Mesodermal cell (in vitro differentiated cells): ENCODE measurements around the gene HIPK4.

Experiments used
- H3K27ac ChIP-seq: 2 replicates; pipeline ENCODE4 v1.7.0; 2013; ENCODE audit warnings: mild to moderate bottlenecking, low read depth, low read length, moderate library complexity; ENCODE audit not compliant: severe bottlenecking
- H3K36me3 ChIP-seq: 2 replicates; pipeline ENCODE4 v1.7.1; 2013; ENCODE audit warnings: mild to moderate bottlenecking, low read length, moderate library complexity; ENCODE audit not compliant: control insufficient read depth, insufficient read depth
- H3K4me1 ChIP-seq: one replicate; pipeline ENCODE4 v1.7.1; 2013; ENCODE audit warnings: mild to moderate bottlenecking, low read length; ENCODE audit not compliant: insufficient read depth, control insufficient read depth, poor library complexity, severe bottlenecking
- H3K4me3 ChIP-seq: 2 replicates; pipeline ENCODE4 v1.7.0; 2013; ENCODE audit warnings: low read length, control low read depth, mild to moderate bottlenecking; ENCODE audit not compliant: insufficient read depth, poor library complexity, severe bottlenecking; ENCODE audit errors: extremely low read depth
- H3K9me3 ChIP-seq: 2 replicates; pipeline ENCODE4 v1.7.1; 2013; ENCODE audit warnings: mild to moderate bottlenecking, low read length, moderate library complexity; ENCODE audit not compliant: control insufficient read depth
- WGBS, 2 experiments: methylation state at CpG; one replicate each; pipeline ENCODE4 v1.1.5; 2013; ENCODE audit warnings: missing lambda C conversion rate in 2 of 2; ENCODE audit not compliant: insufficient coverage in 2 of 2; 5-methylcytosine and 5-hydroxymethylcytosine counted together

Gene HIPK4

GRCh38 chr19:40388481-40388880 is 1.5 kb downstream of the HIPK4 start:
- 78 to 100% methylated on average over 3 of the region's 3 CpGs for WGBS, 2 experiments
- no peak overlapping the region for H3K27ac ChIP-seq
- no peaks in the 10 kb centered on the region for H3K36me3 ChIP-seq
- no peak overlapping the region for H3K4me3 ChIP-seq
- H3K4me1 ChIP-seq, result no peaks in the 10 kb centered on the region
- no peaks in the 10 kb centered on the region for H3K9me3 ChIP-seq

GRCh38 chr19:40387155-40387554 is 2.8 kb downstream of the HIPK4 start:
- WGBS, 2 experiments, result 89 to 93% methylated on average over 10 of the region's 10 CpGs
- no peak overlapping the region for H3K27ac ChIP-seq
- H3K4me1 ChIP-seq, result no peaks in the 10 kb centered on the region
- no peaks in the 10 kb centered on the region for H3K9me3 ChIP-seq
- no peaks in the 10 kb centered on the region for H3K36me3 ChIP-seq
- H3K4me3 ChIP-seq, result no peak overlapping the region

GRCh38 chr19:40383668-40384248 is 6.2 kb downstream of the HIPK4 start:
- H3K36me3 ChIP-seq, result peaks cover 8% of the 10 kb centered on the region
- no peaks in the 10 kb centered on the region for H3K4me1 ChIP-seq
- no peaks in the 10 kb centered on the region for H3K9me3 ChIP-seq
- no peak overlapping the region for H3K4me3 ChIP-seq
- no peak overlapping the region for H3K27ac ChIP-seq
- WGBS, 2 experiments, result 93 to 96% methylated on average over 28 of the region's 28 CpGs

GRCh38 chr19:40381321-40381720 is 8.7 kb downstream of the HIPK4 start:
- H3K9me3 ChIP-seq, result no peaks in the 10 kb centered on the region
- H3K4me1 ChIP-seq, result no peaks in the 10 kb centered on the region
- 80 to 88% methylated on average over 2 to 3 of the region's 3 CpGs for WGBS, 2 experiments
- H3K4me3 ChIP-seq, result no peak overlapping the region
- H3K27ac ChIP-seq, result no peak overlapping the region
- H3K36me3 ChIP-seq, result peaks cover 22% of the 10 kb centered on the region

- Histone ChIP-seq H3K4me1 (no peaks in the 10 kb centered on the region), H3K36me3 (peaks cover 24% of the 10 kb centered on the region), H3K4me3 (no peak overlapping the region), H3K27ac (no peak overlapping the region), H3K9me3 (no peaks in the 10 kb centered on the region)
- WGBS, 2 experiments, result 95% methylated on average over 33 to 35 of the region's 37 CpGs
These were observed 9.6 kb downstream of the HIPK4 start for GRCh38 chr19:40380199-40381037.

GRCh38 chr19:40379446-40380198 is 10.4 kb downstream of the HIPK4 start:
- no peak overlapping the region for H3K27ac ChIP-seq
- no peak overlapping the region for H3K4me3 ChIP-seq
- no peaks in the 10 kb centered on the region for H3K9me3 ChIP-seq
- no peaks in the 10 kb centered on the region for H3K4me1 ChIP-seq
- H3K36me3 ChIP-seq, result peaks cover 29% of the 10 kb centered on the region
- WGBS, 2 experiments, result 95 to 97% methylated on average over 4 to 9 of the region's 11 CpGs

GRCh38 chr19:40378509-40378908 is 11.5 kb downstream of the HIPK4 start:
- WGBS, 2 experiments, result 96 to 100% methylated on average over 2 of the region's 2 CpGs
- H3K4me3 ChIP-seq, result no peak overlapping the region
- no peaks in the 10 kb centered on the region for H3K4me1 ChIP-seq
- H3K36me3 ChIP-seq, result peaks cover 38% of the 10 kb centered on the region
- H3K9me3 ChIP-seq, result no peaks in the 10 kb centered on the region
- no peak overlapping the region for H3K27ac ChIP-seq

- no peak overlapping the region for H3K27ac ChIP-seq
- no peaks in the 10 kb centered on the region for H3K4me1 ChIP-seq
- WGBS, 2 experiments, result 94 to 95% methylated on average over 20 of the region's 25 CpGs
- no peaks in the 10 kb centered on the region for H3K9me3 ChIP-seq
- peaks cover 44% of the 10 kb centered on the region for H3K36me3 ChIP-seq
- H3K4me3 ChIP-seq, result no peak overlapping the region
These were observed 12.1 kb downstream of the HIPK4 start for GRCh38 chr19:40377876-40378385.

GRCh38 chr19:40376286-40376862 is 13.6 kb downstream of the HIPK4 start:
- Histone ChIP-seq H3K4me1 (no peaks in the 10 kb centered on the region), H3K36me3 (peaks cover 59% of the 10 kb centered on the region), H3K9me3 (no peaks in the 10 kb centered on the region), H3K4me3 (no peak overlapping the region), H3K27ac (no peak overlapping the region)
- WGBS, 2 experiments, result 96 to 98% methylated on average over 10 to 16 of the region's 17 CpGs

- WGBS, 2 experiments, result 92 to 100% methylated on average over 5 to 6 of the region's 7 CpGs
- Histone ChIP-seq H3K4me3 (no peak overlapping the region), H3K9me3 (no peaks in the 10 kb centered on the region), H3K4me1 (no peaks in the 10 kb centered on the region), H3K36me3 (peaks cover 76% of the 10 kb centered on the region), H3K27ac (no peak overlapping the region)
These were observed 15.9 kb downstream of the HIPK4 start for GRCh38 chr19:40374084-40374483.
